Measurements from ENCODE around the gene FGF23. TPM values are rescaled to one million over a fixed set of nuclear protein-coding genes. Genes with fewer than 3 reads are reported as not detected.

The FGF23 gene
- total and polyA plus RNA-seq, 3 experiments from 2014 or later = not detected

GRCh38 chr12:4380332-4380731, 820 bp upstream of the FGF23 start:
- POLR2A ChIA-PET = no interaction called here
- CTCF ChIA-PET = interaction anchor here (1.3 kb wide), 1 partner anchor 13 kb away, joined by 3 read pairs; no protein-coding TSS in a partner anchor
- Mint-ChIP-seq H3K9me3 (no peaks in the 10 kb centered on the region), H3K27ac (no peak overlapping the region), H3K36me3 (no peaks in the 10 kb centered on the region), H3K27me3 (peaks cover 4 to 38% of the 10 kb centered on the region in 2 donors), H3K4me3 (no peak overlapping the region), H3K4me1 (no peaks in the 10 kb centered on the region)
- no peaks in the 10 kb centered on the region for H3K9me3 ChIP-seq (ENCODE audit: low read length)
- peaks cover 11% of the 10 kb centered on the region for H3K27me3 ChIP-seq (ENCODE audit: insufficient read depth, low read length, poor library complexity, severe bottlenecking)
- H3K27ac ChIP-seq (ENCODE audit: low read depth, low read length) = no peak overlapping the region
- H3K36me3 ChIP-seq (ENCODE audit: insufficient read depth, low read length) = no peaks in the 10 kb centered on the region
- no peaks in the 10 kb centered on the region for H3K4me1 ChIP-seq (ENCODE audit: insufficient read depth, low read length)
- DNase-seq = no peak
- H3K4me3 ChIP-seq (ENCODE audit: low read length) = no peak overlapping the region

GRCh38 chr12:4378772-4379171, 740 bp downstream of the FGF23 start:
- Mint-ChIP-seq H3K4me3 (no peak overlapping the region), H3K9me3 (no peaks in the 10 kb centered on the region), H3K36me3 (peaks cover 0 to 2% (median 0%) of the 10 kb centered on the region in 3 donors), H3K4me1 (no peaks in the 10 kb centered on the region), H3K27me3 (peaks cover 4 to 46% of the 10 kb centered on the region in 2 donors), H3K27ac (no peak overlapping the region)
- CTCF ChIA-PET = no interaction called here
- H3K9me3 ChIP-seq (ENCODE audit: low read length) = no peaks in the 10 kb centered on the region
- H3K27me3 ChIP-seq (ENCODE audit: insufficient read depth, low read length, poor library complexity, severe bottlenecking) = peaks cover 11% of the 10 kb centered on the region
- no peaks in the 10 kb centered on the region for H3K4me1 ChIP-seq (ENCODE audit: insufficient read depth, low read length)
- POLR2A ChIA-PET = no interaction called here
- no peaks in the 10 kb centered on the region for H3K36me3 ChIP-seq (ENCODE audit: insufficient read depth, low read length)
- no peak overlapping the region for H3K27ac ChIP-seq (ENCODE audit: low read depth, low read length)
- no peak for DNase-seq
- no peak overlapping the region for H3K4me3 ChIP-seq (ENCODE audit: low read length)

GRCh38 chr12:4375449-4375848, 4.1 kb downstream of the FGF23 start:
- CTCF ChIA-PET = no interaction called here
- peaks cover 7% of the 10 kb centered on the region for H3K27me3 ChIP-seq (ENCODE audit: insufficient read depth, low read length, poor library complexity, severe bottlenecking)
- H3K9me3 Mint-ChIP-seq = no peaks in the 10 kb centered on the region
- no peaks in the 10 kb centered on the region for H3K36me3 ChIP-seq (ENCODE audit: insufficient read depth, low read length)
- no peaks in the 10 kb centered on the region for H3K4me1 ChIP-seq (ENCODE audit: insufficient read depth, low read length)
- H3K27ac ChIP-seq (ENCODE audit: low read depth, low read length) = no peak overlapping the region
- no peak for DNase-seq
- no peak overlapping the region for H3K4me3 Mint-ChIP-seq
- no peak overlapping the region for H3K27ac Mint-ChIP-seq
- peaks cover 0 to 4% (median 2%) of the 10 kb centered on the region in 3 donors for H3K36me3 Mint-ChIP-seq
- H3K27me3 Mint-ChIP-seq = peaks cover 5 to 54% of the 10 kb centered on the region in 2 donors
- POLR2A ChIA-PET = no interaction called here
- no peaks in the 10 kb centered on the region for H3K9me3 ChIP-seq (ENCODE audit: low read length)
- H3K4me3 ChIP-seq (ENCODE audit: low read length) = no peak overlapping the region
- no peaks in the 10 kb centered on the region for H3K4me1 Mint-ChIP-seq

- H3K4me3 ChIP-seq (ENCODE audit: low read length) = no peak overlapping the region
- no peaks in the 10 kb centered on the region for H3K27me3 ChIP-seq (ENCODE audit: insufficient read depth, low read length, poor library complexity, severe bottlenecking)
- POLR2A ChIA-PET = no interaction called here
- H3K9me3 ChIP-seq (ENCODE audit: low read length) = no peaks in the 10 kb centered on the region
- DNase-seq = no peak
- H3K4me1 ChIP-seq (ENCODE audit: insufficient read depth, low read length) = no peaks in the 10 kb centered on the region
- no peak overlapping the region for H3K27ac ChIP-seq (ENCODE audit: low read depth, low read length)
- CTCF ChIA-PET = no interaction called here
- H3K9me3 Mint-ChIP-seq = no peaks in the 10 kb centered on the region
- H3K4me1 Mint-ChIP-seq = no peaks in the 10 kb centered on the region
- no peaks in the 10 kb centered on the region for H3K36me3 ChIP-seq (ENCODE audit: insufficient read depth, low read length)
- peaks cover 7 to 47% of the 10 kb centered on the region in 2 donors for H3K27me3 Mint-ChIP-seq
- H3K4me3 Mint-ChIP-seq = no peak overlapping the region
- peaks cover 0 to 4% (median 2%) of the 10 kb centered on the region in 3 donors for H3K36me3 Mint-ChIP-seq
- no peak overlapping the region for H3K27ac Mint-ChIP-seq
Measured at GRCh38 chr12:4372653-4373052, 6.9 kb downstream of the FGF23 start.

GRCh38 chr12:4370265-4370664, 9.2 kb downstream of the FGF23 start:
- Histone ChIP-seq H3K4me3 (ENCODE audit: low read length) (no peak overlapping the region), H3K9me3 (ENCODE audit: low read length) (no peaks in the 10 kb centered on the region), H3K36me3 (ENCODE audit: insufficient read depth, low read length) (no peaks in the 10 kb centered on the region), H3K27ac (ENCODE audit: low read depth, low read length) (no peak overlapping the region), H3K27me3 (ENCODE audit: insufficient read depth, low read length, poor library complexity, severe bottlenecking) (no peaks in the 10 kb centered on the region), H3K4me1 (ENCODE audit: insufficient read depth, low read length) (no peaks in the 10 kb centered on the region)
- H3K9me3 Mint-ChIP-seq = no peaks in the 10 kb centered on the region
- no peaks in the 10 kb centered on the region for H3K4me1 Mint-ChIP-seq
- DNase-seq = no peak
- CTCF ChIA-PET = no interaction called here
- H3K36me3 Mint-ChIP-seq = peaks cover 0 to 4% (median 2%) of the 10 kb centered on the region in 3 donors
- H3K27me3 Mint-ChIP-seq = peaks cover 11 to 51% of the 10 kb centered on the region in 2 donors
- H3K27ac Mint-ChIP-seq = no peak overlapping the region
- no peak overlapping the region for H3K4me3 Mint-ChIP-seq
- POLR2A ChIA-PET = no interaction called here

- H3K27ac Mint-ChIP-seq = no peak overlapping the region
- POLR2A ChIA-PET = interaction anchor here (0.6 kb wide), 1 partner anchor 49 kb away, joined by 12 read pairs; no protein-coding TSS in a partner anchor
- no peak for DNase-seq
Measured at GRCh38 chr12:4369548-4369947, 10.0 kb downstream of the FGF23 start.

GRCh38 chr12:4366090-4366489, 13.4 kb downstream of the FGF23 start:
- no peak overlapping the region for H3K4me3 Mint-ChIP-seq
- DNase-seq = no peak
- peaks cover 18 to 29% of the 10 kb centered on the region in 2 donors for H3K27me3 Mint-ChIP-seq
- Histone ChIP-seq H3K27ac (ENCODE audit: low read depth, low read length) (no peak overlapping the region), H3K27me3 (ENCODE audit: insufficient read depth, low read length, poor library complexity, severe bottlenecking) (no peaks in the 10 kb centered on the region), H3K4me3 (ENCODE audit: low read length) (no peak overlapping the region), H3K9me3 (ENCODE audit: low read length) (no peaks in the 10 kb centered on the region), H3K4me1 (ENCODE audit: insufficient read depth, low read length) (no peaks in the 10 kb centered on the region), H3K36me3 (ENCODE audit: insufficient read depth, low read length) (no peaks in the 10 kb centered on the region)
- H3K9me3 Mint-ChIP-seq = no peaks in the 10 kb centered on the region
- ChIA-PET CTCF (no interaction called here), POLR2A (no interaction called here)
- no peaks in the 10 kb centered on the region for H3K4me1 Mint-ChIP-seq
- H3K27ac Mint-ChIP-seq = no peak overlapping the region
- H3K36me3 Mint-ChIP-seq = no peaks in the 10 kb centered on the region

More at GRCh38 chr12:4369548-4369947, 10.0 kb downstream of the FGF23 start:
- Mint-ChIP-seq H3K9me3 (no peaks in the 10 kb centered on the region), H3K4me3 (no peak overlapping the region), H3K27me3 (peaks cover 18 to 46% of the 10 kb centered on the region in 2 donors), H3K4me1 (no peaks in the 10 kb centered on the region), H3K36me3 (peaks cover 0 to 4% (median 2%) of the 10 kb centered on the region in 3 donors)
- no peaks in the 10 kb centered on the region for H3K27me3 ChIP-seq (ENCODE audit: insufficient read depth, low read length, poor library complexity, severe bottlenecking)
- no peak overlapping the region for H3K4me3 ChIP-seq (ENCODE audit: low read length)
- CTCF ChIA-PET = interaction anchor here (0.7 kb wide), 1 partner anchor 566 kb away, joined by 3 read pairs; no protein-coding TSS in a partner anchor
- no peak overlapping the region for H3K27ac ChIP-seq (ENCODE audit: low read depth, low read length)
- no peaks in the 10 kb centered on the region for H3K9me3 ChIP-seq (ENCODE audit: low read length)
- H3K4me1 ChIP-seq (ENCODE audit: insufficient read depth, low read length) = no peaks in the 10 kb centered on the region
- no peaks in the 10 kb centered on the region for H3K36me3 ChIP-seq (ENCODE audit: insufficient read depth, low read length)

- peak; percentile 3 to 53 (median 18) for DNase-seq
- H3K36me3 Mint-ChIP-seq = peaks cover 0 to 19% (median 9%) of the 10 kb centered on the region in 3 donors
- H3K4me1 Mint-ChIP-seq = peaks cover 6 to 10% (median 10%) of the 10 kb centered on the region in 3 donors
- H3K27ac ChIP-seq (ENCODE audit: low read depth, low read length) = no peak overlapping the region
- H3K9me3 ChIP-seq (ENCODE audit: low read length) = no peaks in the 10 kb centered on the region
- H3K27ac Mint-ChIP-seq = peak overlapping the region in 1 of 8 donors; percentile 41
- no peak overlapping the region for H3K4me3 ChIP-seq (ENCODE audit: low read length)
- no peak overlapping the region for H3K4me3 Mint-ChIP-seq
- H3K27me3 Mint-ChIP-seq = no peaks in the 10 kb centered on the region
- no peaks in the 10 kb centered on the region for H3K9me3 Mint-ChIP-seq
- ChIA-PET CTCF (no interaction called here), POLR2A (no interaction called here)
- no peaks in the 10 kb centered on the region for H3K36me3 ChIP-seq (ENCODE audit: insufficient read depth, low read length)
- H3K4me1 ChIP-seq (ENCODE audit: insufficient read depth, low read length) = no peaks in the 10 kb centered on the region
- H3K27me3 ChIP-seq (ENCODE audit: insufficient read depth, low read length, poor library complexity, severe bottlenecking) = no peaks in the 10 kb centered on the region
Measured at GRCh38 chr12:4356041-4356327, 23.5 kb downstream of the FGF23 start.
